Embryonic facial prominence (tissue), 1 donor: ENCODE results near the gene UBAP2.
"Not testable (repeated sequence)": the region's sequence is repeated elsewhere in the genome, so short reads cannot be mapped to it uniquely, and the experiment has no call there.

ENCODE experiments used
- DNase-seq: peaks from one replicate; pipeline ENCODE4 v3.0.0-alpha.2; 2016; ENCODE audit errors: extremely low spot score

The UBAP2 gene

DNA sequence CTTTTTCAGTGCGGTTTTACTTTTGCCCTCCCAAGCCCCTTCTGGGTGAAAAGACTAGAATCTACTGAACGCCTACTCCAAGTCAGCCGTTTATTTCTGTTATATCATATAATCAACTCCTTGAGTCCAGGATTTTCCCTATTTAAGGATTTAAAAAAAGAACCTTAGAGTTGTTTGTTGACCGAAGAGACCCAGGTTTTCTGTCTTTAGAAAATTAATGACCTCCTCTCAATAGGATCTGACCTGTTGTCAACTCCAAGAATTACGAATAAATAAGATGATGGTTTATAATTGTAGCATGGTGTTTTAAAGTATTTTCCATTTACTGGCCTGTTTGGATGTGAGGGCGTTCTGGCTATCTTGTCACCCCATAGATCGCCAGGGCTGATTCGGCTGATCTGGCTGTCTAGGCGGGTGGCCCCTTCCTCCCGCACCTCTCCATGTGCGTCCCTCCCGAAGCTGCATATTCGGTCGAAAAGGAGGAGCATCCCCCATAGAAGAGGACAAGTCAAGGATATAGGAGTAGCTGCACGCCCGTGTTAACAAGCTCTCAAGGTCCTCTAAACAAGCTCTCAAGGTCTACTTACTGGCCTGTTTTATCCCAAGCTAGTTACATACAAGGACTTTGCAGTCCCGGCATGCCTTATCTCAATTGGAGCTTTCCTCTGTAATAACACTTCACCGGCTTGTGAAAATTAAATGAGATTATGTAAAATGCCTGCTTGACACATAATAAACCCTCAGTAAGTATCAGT is 1.1 kb upstream of the UBAP2 start:
- no peak for DNase-seq

- no peak for DNase-seq
Measured at GRCh38 chr9:34047864-34048726, 592 bp downstream of the UBAP2 start.

- DNase-seq: no peak
Measured at GRCh38 chr9:34046784-34047379, 1.8 kb downstream of the UBAP2 start.

- DNase-seq: no peak
Measured at GRCh38 chr9:34045903-34046302, 2.8 kb downstream of the UBAP2 start.

- not testable (repeated sequence) for DNase-seq
Measured at GRCh38 chr9:34042074-34042473, 6.6 kb downstream of the UBAP2 start.

- DNase-seq: not testable (repeated sequence)
Measured at GRCh38 chr9:34038851-34039250, 9.8 kb downstream of the UBAP2 start.

GRCh38 chr9:34037626-34038025 is 11.1 kb downstream of the UBAP2 start:
- DNase-seq: no peak

- DNase-seq: no peak
Measured at GRCh38 chr9:34036625-34037024, 12.1 kb downstream of the UBAP2 start.

DNA sequence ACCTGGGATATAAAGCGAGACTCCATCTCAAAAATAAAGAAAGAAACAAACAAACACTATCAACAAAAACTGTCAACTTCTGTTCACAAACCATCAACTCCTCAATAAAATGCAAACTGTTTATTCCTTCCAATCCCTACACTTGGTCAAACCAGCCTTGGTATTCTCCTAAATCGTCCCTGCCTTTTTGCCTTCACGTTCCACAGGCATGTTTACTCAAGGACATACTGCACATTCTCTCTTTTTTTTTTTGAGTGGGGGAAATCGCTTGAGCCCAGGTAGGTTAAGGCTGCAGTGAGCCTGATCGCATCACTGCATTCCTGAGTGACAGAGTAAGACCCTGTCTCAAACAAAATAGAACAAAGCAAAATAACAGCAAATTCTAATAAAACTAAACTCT is 13.0 kb downstream of the UBAP2 start:
- DNase-seq: no peak

DNA sequence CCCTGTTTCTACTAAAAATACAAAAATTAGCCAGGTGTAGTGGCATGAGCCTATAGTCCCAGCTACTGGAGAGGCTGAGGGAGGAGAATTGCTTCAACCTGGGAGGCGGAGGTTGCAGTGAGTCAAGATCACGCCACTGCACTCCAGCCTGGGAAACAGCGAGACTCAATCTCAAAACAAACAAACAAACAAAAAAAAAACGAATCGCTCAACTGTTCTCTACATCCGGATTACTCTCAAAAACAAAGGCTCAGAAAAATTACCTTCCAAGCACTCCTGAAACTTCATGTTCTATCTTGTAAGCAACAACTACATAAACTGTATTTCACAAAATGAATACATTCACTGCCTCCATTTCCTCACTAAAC is 14.0 kb downstream of the UBAP2 start:
- no peak for DNase-seq

GRCh38 chr9:34032631-34033030 is 16.1 kb downstream of the UBAP2 start:
- DNase-seq: no peak

DNA sequence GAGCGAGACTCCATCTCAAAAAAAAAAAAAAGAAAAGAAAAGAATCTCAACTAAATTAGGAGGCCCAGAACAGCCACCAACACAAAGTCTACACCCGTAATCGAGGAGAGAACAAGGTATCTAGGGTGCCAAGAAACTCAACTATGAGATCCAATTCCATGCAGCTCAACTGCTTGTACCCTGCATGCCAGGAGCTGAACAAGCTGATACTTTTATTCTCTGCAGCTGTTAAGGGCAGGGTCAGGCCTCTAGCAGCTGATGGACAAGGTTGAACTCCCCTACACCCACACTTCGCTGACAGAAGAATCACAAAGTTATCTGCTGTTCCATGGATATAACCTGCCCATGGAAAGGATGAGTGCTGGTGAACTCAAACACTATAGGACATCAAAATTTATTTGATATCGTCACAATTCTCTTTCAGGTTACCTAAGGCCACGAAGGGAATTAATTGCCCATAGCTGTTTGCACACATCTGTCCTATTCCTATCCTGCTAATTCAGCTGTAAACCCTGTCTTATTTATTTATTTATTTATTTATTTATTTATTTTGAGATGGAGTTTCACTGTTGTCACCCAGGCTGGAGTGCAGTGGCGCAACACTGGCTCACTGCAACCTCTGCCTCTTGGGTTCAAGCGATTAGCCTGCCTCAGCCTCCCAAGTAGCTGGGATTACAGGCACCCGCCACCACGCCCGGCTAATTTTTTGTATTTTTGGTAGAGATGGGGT is 20.7 kb downstream of the UBAP2 start:
- no peak for DNase-seq

DNA sequence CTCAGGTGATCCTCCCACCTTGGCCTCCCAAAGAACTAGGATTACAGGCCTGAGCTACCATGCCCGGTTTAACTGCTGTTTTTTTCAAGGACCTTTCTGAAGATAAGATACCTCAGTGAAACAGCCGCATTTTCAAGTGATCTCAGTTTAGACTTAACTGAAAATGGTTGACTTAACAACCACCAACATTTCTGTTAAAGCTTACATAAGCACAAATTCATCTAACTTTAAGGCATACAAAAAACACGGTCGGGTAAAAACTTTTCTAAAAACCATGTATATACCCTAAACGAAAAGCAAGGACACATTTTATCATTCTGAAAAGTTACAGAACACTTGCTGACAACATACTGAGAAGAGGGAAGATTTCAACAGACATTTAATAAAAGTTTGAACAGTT is 22.9 kb downstream of the UBAP2 start:
- no peak for DNase-seq

DNA sequence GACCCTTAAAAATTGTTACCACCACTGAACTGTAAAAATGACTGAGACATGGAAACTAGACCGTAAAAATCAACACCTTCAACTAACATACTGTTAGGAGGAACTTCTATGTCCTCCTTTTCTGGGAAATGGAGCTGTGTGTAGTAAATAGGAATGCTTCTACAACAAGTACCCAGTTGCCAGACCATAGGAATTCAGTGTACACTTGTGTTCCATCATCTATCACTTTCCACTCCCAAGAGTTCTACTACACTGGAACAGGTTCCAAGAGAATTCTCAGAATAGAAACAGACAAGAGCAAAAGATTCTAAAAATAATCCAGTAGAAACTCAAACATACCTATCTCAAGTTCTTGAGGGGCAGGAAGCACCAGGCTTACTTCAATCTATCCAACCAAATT is 23.6 kb downstream of the UBAP2 start:
- no peak for DNase-seq

DNA sequence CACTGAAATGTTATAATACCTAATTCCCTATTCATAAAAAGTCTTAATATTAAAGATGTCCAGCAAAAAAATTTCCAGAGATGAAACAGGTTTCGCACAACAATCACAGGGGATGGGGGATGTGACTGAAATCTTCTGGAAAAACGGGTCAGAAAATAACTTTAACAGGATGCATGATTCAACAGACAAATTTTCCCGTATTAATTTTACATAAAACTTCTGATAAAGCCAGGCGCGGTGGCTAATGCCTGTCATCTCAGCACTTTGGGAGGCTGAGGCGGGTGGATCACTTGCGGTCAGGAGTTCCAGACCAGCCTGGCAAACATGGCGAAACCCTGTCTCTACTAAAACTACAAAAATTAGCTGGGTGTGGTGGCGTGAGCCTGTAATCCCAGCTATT is 24.2 kb downstream of the UBAP2 start:
- DNase-seq: not testable (repeated sequence)

GRCh38 chr9:34016149-34016548 is 32.5 kb downstream of the UBAP2 start:
- no peak for DNase-seq

DNA sequence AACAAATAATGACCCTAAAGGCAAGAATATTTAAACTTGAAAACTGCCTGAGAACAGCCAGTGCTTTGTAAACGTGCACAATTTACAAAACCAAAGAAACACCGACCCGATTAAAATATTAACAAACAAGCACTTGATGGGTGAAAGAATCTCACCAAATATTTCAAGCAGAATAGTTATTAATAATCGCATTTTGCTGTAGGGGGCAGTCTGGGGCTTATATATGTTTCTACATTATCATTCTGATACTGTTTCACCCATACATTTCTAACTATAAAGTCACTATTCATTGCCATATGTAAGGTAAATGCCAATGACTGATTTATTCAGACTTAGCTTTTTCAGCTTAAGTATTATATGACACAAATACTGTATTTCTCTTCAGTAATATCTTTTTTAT is 37.7 kb downstream of the UBAP2 start:
- no peak for DNase-seq

DNA sequence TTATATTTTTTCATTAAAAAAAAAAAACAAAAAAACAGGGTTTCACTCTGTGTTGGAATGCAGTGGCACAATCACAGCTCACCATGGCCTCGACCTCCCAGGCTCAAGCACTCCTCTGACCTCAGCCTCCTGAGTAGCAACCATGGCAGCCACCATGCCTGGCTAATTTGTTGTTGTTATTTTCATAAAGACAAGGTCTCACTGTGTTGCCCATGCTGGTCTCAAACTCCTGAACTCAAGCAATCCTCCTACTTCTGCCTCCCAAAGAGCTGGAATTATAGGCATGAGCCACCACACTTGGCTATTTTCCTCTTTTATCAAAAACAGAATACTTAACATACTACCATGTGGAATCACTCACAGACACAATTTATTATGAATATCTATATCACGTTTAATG is 46.7 kb downstream of the UBAP2 start:
- no peak for DNase-seq

GRCh38 chr9:34001298-34001697 is 47.4 kb downstream of the UBAP2 start:
- DNase-seq: no peak

- DNase-seq: no peak
Measured at GRCh38 chr9:33995449-33995848, 53.2 kb downstream of the UBAP2 start.

- DNase-seq: no peak
Measured at GRCh38 chr9:33993104-33993503, 55.6 kb downstream of the UBAP2 start.

DNA sequence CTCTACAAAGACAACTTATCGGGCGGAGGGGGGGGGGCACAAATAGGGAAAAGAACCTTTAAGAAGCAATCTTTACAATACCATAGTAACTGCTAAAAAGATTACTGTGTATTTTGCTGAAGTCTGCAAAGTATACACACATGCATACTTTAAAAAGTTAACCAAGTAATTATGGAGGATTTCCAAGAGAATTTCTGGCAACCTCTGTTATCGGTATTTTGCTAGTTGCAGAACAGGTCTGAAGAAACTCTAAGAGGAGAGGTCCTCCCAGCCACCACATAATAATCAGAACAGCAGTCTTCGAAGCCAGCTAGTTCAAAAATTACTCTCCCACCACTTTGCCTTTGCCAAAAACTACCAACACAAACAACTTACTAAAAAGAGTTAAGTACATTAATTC is 56.1 kb downstream of the UBAP2 start:
- DNase-seq: no peak
